ENCODE results near the gene SLC25A17.

Gene SLC25A17

GRCh38 chr22:40808018-40808841 lies 10.9 kb downstream of the SLC25A17 start:
- Histone ChIP-seq H3K27ac (replicated peaks; ENCODE audit: low read length) (no peak overlapping the region), H3K36me3 (replicated peaks in 1 of 2; ENCODE audit: control insufficient read depth in 2 of 2, insufficient read depth in 2 of 2, low read length in 2 of 2) (peaks cover 1 to 18% of the 10 kb centered on the region in 2 donors)
- WGBS, 2 donors (ENCODE audit: extremely low coverage in 2 of 2, insufficient read length in 2 of 2, insufficient replicate concordance in 1 of 2) = no CpG with 5 or more reads among the region's 6 CpGs

GRCh38 chr22:40806711-40807110 lies 12.4 kb downstream of the SLC25A17 start:
- no peaks in the 10 kb centered on the region for H3K79me1 ChIP-seq (ENCODE audit: low read depth, low read length)
- H2AFZ ChIP-seq (ENCODE audit: low read length) = no peak overlapping the region

More at GRCh38 chr22:40808018-40808841, 10.9 kb downstream of the SLC25A17 start:
- no peak overlapping the region for H4K8ac ChIP-seq (ENCODE audit: low read depth, low read length)
- no peaks in the 10 kb centered on the region for H3K27me3 ChIP-seq (ENCODE audit: control insufficient read depth in 3 of 3, insufficient read depth in 3 of 3, low read depth in 1 of 3, low read length in 3 of 3)
- DNase-seq (ENCODE audit: low spot score) = no peak
- no peak overlapping the region for H2BK12ac ChIP-seq (ENCODE audit: low read length)
- H2BK5ac ChIP-seq (ENCODE audit: low read length) = no peak overlapping the region
- H3K4me1 ChIP-seq (ENCODE audit: control insufficient read depth in 2 of 2, insufficient read depth in 1 of 2, low read depth in 1 of 2, low read length in 2 of 2) = peaks cover 0 to 7% of the 10 kb centered on the region in 2 donors
- no peaks in the 10 kb centered on the region for H3K9me3 ChIP-seq (replicated peaks in 1 of 2; ENCODE audit: control insufficient read depth in 2 of 2, insufficient read depth in 1 of 2, low read depth in 1 of 2, low read length in 2 of 2)
- H3K14ac ChIP-seq (ENCODE audit: low read length) = no peak overlapping the region
- no peak overlapping the region for H3K4me2 ChIP-seq (ENCODE audit: insufficient read depth, low read length, poor library complexity, severe bottlenecking)
- no peak overlapping the region for H3K18ac ChIP-seq (ENCODE audit: low read length)
- no peaks in the 10 kb centered on the region for H3K79me1 ChIP-seq (ENCODE audit: low read depth, low read length)
- no peak overlapping the region for H4K91ac ChIP-seq (ENCODE audit: low read depth, low read length, poor library complexity)
- H2BK120ac ChIP-seq (ENCODE audit: low read depth, low read length) = no peak overlapping the region
- H2AFZ ChIP-seq (ENCODE audit: low read length) = no peak overlapping the region
- no peak overlapping the region for H3K4ac ChIP-seq (ENCODE audit: low read length)
- no peak overlapping the region for H2AK5ac ChIP-seq (ENCODE audit: low read depth, low read length)
- no peak overlapping the region for H3K9ac ChIP-seq (ENCODE audit: low read depth, low read length, poor library complexity)
- no peak overlapping the region for H3K4me3 ChIP-seq (ENCODE audit: low read length in 2 of 2)
- no peak overlapping the region for H3K23ac ChIP-seq (ENCODE audit: low read depth, low read length, poor library complexity)
- H2BK15ac ChIP-seq (ENCODE audit: low read length) = no peak overlapping the region

GRCh38 chr22:40805699-40806203 lies 13.4 kb downstream of the SLC25A17 start:
- no CpG with 5 or more reads among the region's 3 CpGs for WGBS, 2 donors (ENCODE audit: extremely low coverage in 2 of 2, insufficient read length in 2 of 2, insufficient replicate concordance in 1 of 2)
- Histone ChIP-seq H3K36me3 (replicated peaks in 1 of 2; ENCODE audit: control insufficient read depth in 2 of 2, insufficient read depth in 2 of 2, low read length in 2 of 2) (peaks cover 1 to 8% of the 10 kb centered on the region in 2 donors), H3K9me3 (replicated peaks in 1 of 2; ENCODE audit: control insufficient read depth in 2 of 2, insufficient read depth in 1 of 2, low read depth in 1 of 2, low read length in 2 of 2) (no peaks in the 10 kb centered on the region), H3K23ac (ENCODE audit: low read depth, low read length, poor library complexity) (no peak overlapping the region), H4K8ac (ENCODE audit: low read depth, low read length) (no peak overlapping the region), H3K14ac (ENCODE audit: low read length) (no peak overlapping the region), H2BK12ac (ENCODE audit: low read length) (no peak overlapping the region), H3K4me1 (ENCODE audit: control insufficient read depth in 2 of 2, insufficient read depth in 1 of 2, low read depth in 1 of 2, low read length in 2 of 2) (peaks cover 0 to 7% of the 10 kb centered on the region in 2 donors), H2BK15ac (ENCODE audit: low read length) (no peak overlapping the region), H2BK120ac (ENCODE audit: low read depth, low read length) (no peak overlapping the region), H2AFZ (ENCODE audit: low read length) (no peak overlapping the region), H3K4me3 (ENCODE audit: low read length in 2 of 2) (no peak overlapping the region), H2BK5ac (ENCODE audit: low read length) (no peak overlapping the region), H3K79me1 (ENCODE audit: low read depth, low read length) (no peaks in the 10 kb centered on the region), H3K4ac (ENCODE audit: low read length) (no peak overlapping the region), H4K91ac (ENCODE audit: low read depth, low read length, poor library complexity) (no peak overlapping the region), H3K18ac (ENCODE audit: low read length) (no peak overlapping the region), H3K9ac (ENCODE audit: low read depth, low read length, poor library complexity) (no peak overlapping the region), H3K27me3 (ENCODE audit: control insufficient read depth in 3 of 3, insufficient read depth in 3 of 3, low read depth in 1 of 3, low read length in 3 of 3) (no peaks in the 10 kb centered on the region), H3K27ac (replicated peaks; ENCODE audit: low read length) (peak overlapping the region; percentile 16), H2AK5ac (ENCODE audit: low read depth, low read length) (no peak overlapping the region), H3K4me2 (ENCODE audit: insufficient read depth, low read length, poor library complexity, severe bottlenecking) (no peak overlapping the region)
- DNase-seq (ENCODE audit: low spot score) = no peak

More at GRCh38 chr22:40806711-40807110, 12.4 kb downstream of the SLC25A17 start:
- Histone ChIP-seq H3K14ac (ENCODE audit: low read length) (no peak overlapping the region), H3K18ac (ENCODE audit: low read length) (no peak overlapping the region), H4K91ac (ENCODE audit: low read depth, low read length, poor library complexity) (no peak overlapping the region), H3K23ac (ENCODE audit: low read depth, low read length, poor library complexity) (no peak overlapping the region), H4K8ac (ENCODE audit: low read depth, low read length) (no peak overlapping the region), H3K9ac (ENCODE audit: low read depth, low read length, poor library complexity) (no peak overlapping the region), H2BK12ac (ENCODE audit: low read length) (no peak overlapping the region), H3K9me3 (replicated peaks in 1 of 2; ENCODE audit: control insufficient read depth in 2 of 2, insufficient read depth in 1 of 2, low read depth in 1 of 2, low read length in 2 of 2) (no peaks in the 10 kb centered on the region), H3K27me3 (ENCODE audit: control insufficient read depth in 3 of 3, insufficient read depth in 3 of 3, low read depth in 1 of 3, low read length in 3 of 3) (no peaks in the 10 kb centered on the region), H3K36me3 (replicated peaks in 1 of 2; ENCODE audit: control insufficient read depth in 2 of 2, insufficient read depth in 2 of 2, low read length in 2 of 2) (peaks cover 1 to 8% of the 10 kb centered on the region in 2 donors), H3K4me3 (ENCODE audit: low read length in 2 of 2) (no peak overlapping the region), H2BK5ac (ENCODE audit: low read length) (no peak overlapping the region), H2BK15ac (ENCODE audit: low read length) (no peak overlapping the region), H3K4me2 (ENCODE audit: insufficient read depth, low read length, poor library complexity, severe bottlenecking) (no peak overlapping the region), H2AK5ac (ENCODE audit: low read depth, low read length) (no peak overlapping the region), H2BK120ac (ENCODE audit: low read depth, low read length) (no peak overlapping the region), H3K4me1 (ENCODE audit: control insufficient read depth in 2 of 2, insufficient read depth in 1 of 2, low read depth in 1 of 2, low read length in 2 of 2) (peaks cover 0 to 7% of the 10 kb centered on the region in 2 donors), H3K4ac (ENCODE audit: low read length) (no peak overlapping the region), H3K27ac (replicated peaks; ENCODE audit: low read length) (no peak overlapping the region)
- WGBS, 2 donors (ENCODE audit: extremely low coverage in 2 of 2, insufficient read length in 2 of 2, insufficient replicate concordance in 1 of 2) = no CpG with 5 or more reads among the region's 3 CpGs
- no peak for DNase-seq (ENCODE audit: low spot score)

DNA sequence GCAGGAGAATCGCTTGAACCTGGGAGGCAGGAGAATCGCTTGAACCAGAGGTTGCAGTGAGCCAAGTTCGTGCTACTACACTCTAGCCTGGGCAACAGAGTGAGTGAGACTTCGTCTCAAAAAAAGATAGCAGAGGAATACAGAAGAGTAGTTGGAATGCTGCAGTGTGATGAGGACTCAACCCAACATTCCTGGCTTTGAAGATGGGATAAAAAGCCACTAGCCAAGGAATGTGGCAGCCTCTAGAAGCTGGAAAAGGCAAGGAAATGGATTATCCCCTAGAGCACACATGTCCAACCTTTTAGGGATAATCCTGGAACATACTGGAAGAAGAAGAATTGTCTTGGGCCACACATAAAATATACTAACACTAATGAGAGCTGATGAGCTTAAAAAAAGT lies 13.9 kb downstream of the SLC25A17 start:
- H4K91ac ChIP-seq (ENCODE audit: low read depth, low read length, poor library complexity) = no peak overlapping the region
- no peak overlapping the region for H3K9ac ChIP-seq (ENCODE audit: low read depth, low read length, poor library complexity)
- no peak for DNase-seq (ENCODE audit: low spot score)
- no peak overlapping the region for H3K23ac ChIP-seq (ENCODE audit: low read depth, low read length, poor library complexity)
- no peak overlapping the region for H2BK15ac ChIP-seq (ENCODE audit: low read length)
- H3K4me2 ChIP-seq (ENCODE audit: insufficient read depth, low read length, poor library complexity, severe bottlenecking) = no peak overlapping the region
- H2AK5ac ChIP-seq (ENCODE audit: low read depth, low read length) = no peak overlapping the region
- H2AFZ ChIP-seq (ENCODE audit: low read length) = no peak overlapping the region
- peaks cover 0 to 7% of the 10 kb centered on the region in 2 donors for H3K4me1 ChIP-seq (ENCODE audit: control insufficient read depth in 2 of 2, insufficient read depth in 1 of 2, low read depth in 1 of 2, low read length in 2 of 2)
- H3K18ac ChIP-seq (ENCODE audit: low read length) = no peak overlapping the region
- no peaks in the 10 kb centered on the region for H3K9me3 ChIP-seq (replicated peaks in 1 of 2; ENCODE audit: control insufficient read depth in 2 of 2, insufficient read depth in 1 of 2, low read depth in 1 of 2, low read length in 2 of 2)
- peak overlapping the region; percentile 2 for H3K27ac ChIP-seq (replicated peaks; ENCODE audit: low read length)
- no peak overlapping the region for H2BK12ac ChIP-seq (ENCODE audit: low read length)
- H3K14ac ChIP-seq (ENCODE audit: low read length) = no peak overlapping the region
- H2BK120ac ChIP-seq (ENCODE audit: low read depth, low read length) = no peak overlapping the region
- H3K36me3 ChIP-seq (replicated peaks in 1 of 2; ENCODE audit: control insufficient read depth in 2 of 2, insufficient read depth in 2 of 2, low read length in 2 of 2) = peaks cover 1 to 8% of the 10 kb centered on the region in 2 donors
- no peak overlapping the region for H3K4me3 ChIP-seq (ENCODE audit: low read length in 2 of 2)
- H2BK5ac ChIP-seq (ENCODE audit: low read length) = no peak overlapping the region
- H3K4ac ChIP-seq (ENCODE audit: low read length) = no peak overlapping the region
- WGBS, 2 donors (ENCODE audit: extremely low coverage in 2 of 2, insufficient read length in 2 of 2, insufficient replicate concordance in 1 of 2) = no CpG with 5 or more reads among the region's 4 CpGs
- H3K79me1 ChIP-seq (ENCODE audit: low read depth, low read length) = no peaks in the 10 kb centered on the region
- H4K8ac ChIP-seq (ENCODE audit: low read depth, low read length) = no peak overlapping the region
- no peaks in the 10 kb centered on the region for H3K27me3 ChIP-seq (ENCODE audit: control insufficient read depth in 3 of 3, insufficient read depth in 3 of 3, low read depth in 1 of 3, low read length in 3 of 3)

Measured in neuronal stem cell (in vitro differentiated cells).